ENCODE data around the gene MAEL. TPM values are rescaled to one million over a fixed set of nuclear protein-coding genes. Genes with fewer than 3 reads are reported as not detected.
"Not testable (repeated sequence)": the region's sequence is repeated elsewhere in the genome, so short reads cannot be mapped to it uniquely, and the experiment has no call there.

The MAEL gene
- total RNA-seq, 1 experiment from 2014 or later, result not detected

- POLR2A ChIA-PET, result no interaction called here
- H3K4me3 ChIP-seq (ENCODE audit: low read depth, low read length), result no peak overlapping the region
- Mint-ChIP-seq H3K4me3 (ENCODE audit: unreplicated experiment) (no peak overlapping the region), H3K9me3 (ENCODE audit: unreplicated experiment) (no peaks in the 10 kb centered on the region), H3K27me3 (ENCODE audit: insufficient read depth, unreplicated experiment) (peaks cover 18% of the 10 kb centered on the region), H3K36me3 (ENCODE audit: insufficient read depth, unreplicated experiment) (no peaks in the 10 kb centered on the region), H3K4me1 (ENCODE audit: low read depth, unreplicated experiment) (no peaks in the 10 kb centered on the region), H3K27ac (ENCODE audit: unreplicated experiment) (no peak overlapping the region)
- no peaks in the 10 kb centered on the region for H3K4me1 ChIP-seq
- no TSS peak for BruUV-seq (replicated peaks)
- intact Hi-C loops (cut with micrococcal nuclease; ENCODE audit: unreplicated experiment), result no loop called here
- H3K27me3 ChIP-seq (replicated peaks; ENCODE audit: control insufficient read depth, insufficient read depth, low read length), result no peaks in the 10 kb centered on the region
- no peaks in the 10 kb centered on the region for H3K9me3 ChIP-seq
- H3K36me3 ChIP-seq (ENCODE audit: control insufficient read depth, insufficient read depth, low read length), result no peaks in the 10 kb centered on the region
- DNase-seq, result no peak
- CTCF ChIA-PET, result no interaction called here
- TF ChIP-seq CTCF (IDR thresholded peaks at IDR 0.05; ENCODE audit: insufficient read depth in 1 of 2, low read depth in 1 of 2, low read length in 1 of 2, severe bottlenecking in 1 of 2, unreplicated experiment in 1 of 2), result no peak
Observed at GRCh38 chr1:167013108-167013929, 24.2 kb downstream of the MAEL start.

GRCh38 chr1:167016100-167016750, 27.1 kb downstream of the MAEL start:
- no peak for TF ChIP-seq CTCF (IDR thresholded peaks at IDR 0.05; ENCODE audit: insufficient read depth in 1 of 2, low read depth in 1 of 2, low read length in 1 of 2, severe bottlenecking in 1 of 2, unreplicated experiment in 1 of 2)
- H3K36me3 Mint-ChIP-seq (ENCODE audit: insufficient read depth, unreplicated experiment), result no peaks in the 10 kb centered on the region
- no peak overlapping the region for H3K27ac Mint-ChIP-seq (ENCODE audit: unreplicated experiment)
- DNase-seq, result no peak
- H3K4me3 Mint-ChIP-seq (ENCODE audit: unreplicated experiment), result no peak overlapping the region
- Histone ChIP-seq H3K9me3 (no peaks in the 10 kb centered on the region), H3K4me1 (no peaks in the 10 kb centered on the region), H3K4me3 (ENCODE audit: low read depth, low read length) (no peak overlapping the region), H3K36me3 (ENCODE audit: control insufficient read depth, insufficient read depth, low read length) (no peaks in the 10 kb centered on the region), H3K27me3 (replicated peaks; ENCODE audit: control insufficient read depth, insufficient read depth, low read length) (no peaks in the 10 kb centered on the region)
- no peaks in the 10 kb centered on the region for H3K4me1 Mint-ChIP-seq (ENCODE audit: low read depth, unreplicated experiment)
- CTCF ChIA-PET, result no interaction called here
- POLR2A ChIA-PET, result no interaction called here
- H3K27me3 Mint-ChIP-seq (ENCODE audit: insufficient read depth, unreplicated experiment), result peaks cover 10% of the 10 kb centered on the region
- intact Hi-C loops (cut with micrococcal nuclease; ENCODE audit: unreplicated experiment), result no loop called here
- no peaks in the 10 kb centered on the region for H3K9me3 Mint-ChIP-seq (ENCODE audit: unreplicated experiment)
- BruUV-seq (replicated peaks), result no TSS peak

GRCh38 chr1:167022384-167022783, 33.3 kb downstream of the MAEL start:
- Histone ChIP-seq H3K27me3 (replicated peaks; ENCODE audit: control insufficient read depth, insufficient read depth, low read length) (no peaks in the 10 kb centered on the region), H3K36me3 (ENCODE audit: control insufficient read depth, insufficient read depth, low read length) (no peaks in the 10 kb centered on the region), H3K4me1 (no peaks in the 10 kb centered on the region), H3K9me3 (no peaks in the 10 kb centered on the region; the same call in 1 of the 2 replicates), H3K4me3 (ENCODE audit: low read depth, low read length) (no peak overlapping the region)
- POLR2A ChIA-PET, result no interaction called here
- H3K4me1 Mint-ChIP-seq (ENCODE audit: low read depth, unreplicated experiment), result no peaks in the 10 kb centered on the region
- no peak for DNase-seq
- intact Hi-C loops (cut with micrococcal nuclease; ENCODE audit: unreplicated experiment), result no loop called here
- no peaks in the 10 kb centered on the region for H3K36me3 Mint-ChIP-seq (ENCODE audit: insufficient read depth, unreplicated experiment)
- H3K4me3 Mint-ChIP-seq (ENCODE audit: unreplicated experiment), result no peak overlapping the region
- TF ChIP-seq CTCF (IDR thresholded peaks at IDR 0.05; ENCODE audit: insufficient read depth in 1 of 2, low read depth in 1 of 2, low read length in 1 of 2, severe bottlenecking in 1 of 2, unreplicated experiment in 1 of 2), result no peak
- no TSS peak for BruUV-seq (replicated peaks)
- H3K9me3 Mint-ChIP-seq (ENCODE audit: unreplicated experiment), result peaks cover 13% of the 10 kb centered on the region
- H3K27me3 Mint-ChIP-seq (ENCODE audit: insufficient read depth, unreplicated experiment), result peaks cover 9% of the 10 kb centered on the region
- CTCF ChIA-PET, result no interaction called here
- no peak overlapping the region for H3K27ac Mint-ChIP-seq (ENCODE audit: unreplicated experiment)

- H3K4me1 ChIP-seq; H3K27ac Mint-ChIP-seq (ENCODE audit: unreplicated experiment); H3K4me3 Mint-ChIP-seq (ENCODE audit: unreplicated experiment); intact Hi-C loops (cut with micrococcal nuclease; ENCODE audit: unreplicated experiment); BruUV-seq (replicated peaks); H3K9me3 ChIP-seq; H3K27me3 ChIP-seq (replicated peaks; ENCODE audit: control insufficient read depth, insufficient read depth, low read length); DNase-seq; H3K4me1 Mint-ChIP-seq (ENCODE audit: low read depth, unreplicated experiment); H3K36me3 Mint-ChIP-seq (ENCODE audit: insufficient read depth, unreplicated experiment); H3K4me3 ChIP-seq (ENCODE audit: low read depth, low read length); POLR2A ChIA-PET; H3K36me3 ChIP-seq (ENCODE audit: control insufficient read depth, insufficient read depth, low read length); CTCF ChIA-PET: not testable (repeated sequence)
- H3K27me3 Mint-ChIP-seq (ENCODE audit: insufficient read depth, unreplicated experiment), result peaks cover 10% of the 10 kb centered on the region
- H3K9me3 Mint-ChIP-seq (ENCODE audit: unreplicated experiment), result peaks cover 30% of the 10 kb centered on the region
Observed at GRCh38 chr1:167029553-167029952, 40.5 kb downstream of the MAEL start.

Measured in Caco-2 (cell line).